ENCODE data around the gene LMBR1L.

Gene LMBR1L

DNA sequence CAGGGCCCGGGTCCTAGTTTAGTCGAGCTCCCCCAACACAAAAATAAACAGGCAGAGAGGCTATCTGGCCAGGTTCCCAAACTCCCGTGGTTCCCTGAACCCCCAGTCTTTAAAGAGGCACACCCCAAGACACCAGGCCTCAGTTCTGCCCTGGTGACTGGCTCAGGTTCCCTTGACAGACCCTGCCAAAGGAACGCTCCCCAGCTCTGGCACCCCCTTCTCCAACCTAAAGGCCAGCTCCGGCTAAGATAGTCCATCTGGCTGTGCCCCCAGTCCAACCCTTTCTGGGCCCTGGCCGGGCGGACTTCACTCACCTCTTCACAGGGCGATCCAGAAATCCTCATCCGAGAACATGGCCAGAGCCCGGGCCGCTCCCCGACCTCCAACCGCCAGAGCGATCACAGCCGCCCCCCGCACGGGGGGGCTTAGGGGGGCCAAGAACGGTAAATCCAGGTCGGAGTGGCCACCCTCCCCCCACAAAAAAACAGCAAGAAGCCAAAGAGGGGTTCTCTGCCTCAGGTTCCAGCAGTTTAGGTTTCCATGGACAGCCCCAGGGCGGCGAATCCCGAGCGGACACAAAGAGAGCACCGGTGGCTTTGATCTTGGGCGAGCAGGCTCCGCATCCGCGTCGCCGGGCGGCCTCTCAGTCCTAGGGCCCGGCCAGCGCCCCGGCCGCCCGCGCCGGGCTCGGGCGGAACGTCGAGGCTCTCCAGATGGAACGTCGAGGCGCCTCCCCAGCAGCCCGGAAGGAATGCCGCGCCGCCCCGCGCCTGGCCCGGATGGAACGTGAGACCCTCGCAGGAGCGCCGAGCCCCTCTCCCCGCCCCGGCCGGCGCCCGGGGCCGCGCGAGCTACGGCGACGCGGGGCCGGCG is 51.1 kb downstream of the LMBR1L start:
- no peaks in the 10 kb centered on the region for H3K9me3 ChIP-seq (ENCODE audit: severe bottlenecking)
- TF ChIP-seq, protein P1, sequence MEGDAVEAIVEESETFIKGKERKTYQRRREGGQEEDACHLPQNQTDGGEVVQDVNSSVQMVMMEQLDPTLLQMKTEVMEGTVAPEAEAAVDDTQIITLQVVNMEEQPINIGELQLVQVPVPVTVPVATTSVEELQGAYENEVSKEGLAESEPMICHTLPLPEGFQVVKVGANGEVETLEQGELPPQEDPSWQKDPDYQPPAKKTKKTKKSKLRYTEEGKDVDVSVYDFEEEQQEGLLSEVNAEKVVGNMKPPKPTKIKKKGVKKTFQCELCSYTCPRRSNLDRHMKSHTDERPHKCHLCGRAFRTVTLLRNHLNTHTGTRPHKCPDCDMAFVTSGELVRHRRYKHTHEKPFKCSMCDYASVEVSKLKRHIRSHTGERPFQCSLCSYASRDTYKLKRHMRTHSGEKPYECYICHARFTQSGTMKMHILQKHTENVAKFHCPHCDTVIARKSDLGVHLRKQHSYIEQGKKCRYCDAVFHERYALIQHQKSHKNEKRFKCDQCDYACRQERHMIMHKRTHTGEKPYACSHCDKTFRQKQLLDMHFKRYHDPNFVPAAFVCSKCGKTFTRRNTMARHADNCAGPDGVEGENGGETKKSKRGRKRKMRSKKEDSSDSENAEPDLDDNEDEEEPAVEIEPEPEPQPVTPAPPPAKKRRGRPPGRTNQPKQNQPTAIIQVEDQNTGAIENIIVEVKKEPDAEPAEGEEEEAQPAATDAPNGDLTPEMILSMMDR (IDR thresholded peaks at IDR 0.05; ENCODE audit: low read depth, low read length), result no peak
- peak overlapping the region; percentile 93 for H3K4me3 ChIP-seq (ENCODE audit: low read depth, low read length)
- DNase-seq, result peak; percentile 21
- no peaks in the 10 kb centered on the region for H3K27me3 ChIP-seq (ENCODE audit: insufficient read depth, low read depth, severe bottlenecking)
- H3K27ac ChIP-seq, result peak overlapping the region; percentile 100
- H3K36me3 ChIP-seq, result peaks cover 38% of the 10 kb centered on the region

DNA sequence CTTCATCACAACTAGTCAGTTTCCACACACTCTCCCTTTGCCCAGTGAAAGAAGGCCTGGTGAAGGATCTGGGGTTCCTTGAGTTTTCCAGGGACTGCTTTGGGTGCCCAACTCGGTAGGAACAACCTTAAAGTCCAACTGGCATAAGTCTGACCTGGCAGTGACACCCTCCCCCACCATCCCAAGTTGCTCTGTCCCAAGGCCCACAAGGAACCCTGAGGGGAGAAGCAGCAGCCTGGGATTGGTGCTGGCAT is 51.7 kb downstream of the LMBR1L start:
- H3K4me3 ChIP-seq (ENCODE audit: low read depth, low read length), result peak overlapping the region; percentile 93
- TF ChIP-seq, protein P1 (IDR thresholded peaks at IDR 0.05; ENCODE audit: low read depth, low read length), result no peak
- no peak for DNase-seq
- no peaks in the 10 kb centered on the region for H3K9me3 ChIP-seq (ENCODE audit: severe bottlenecking)
- H3K36me3 ChIP-seq, result peaks cover 43% of the 10 kb centered on the region
- H3K27me3 ChIP-seq (ENCODE audit: insufficient read depth, low read depth, severe bottlenecking), result no peaks in the 10 kb centered on the region
- H3K27ac ChIP-seq, result peak overlapping the region; percentile 100

DNA sequence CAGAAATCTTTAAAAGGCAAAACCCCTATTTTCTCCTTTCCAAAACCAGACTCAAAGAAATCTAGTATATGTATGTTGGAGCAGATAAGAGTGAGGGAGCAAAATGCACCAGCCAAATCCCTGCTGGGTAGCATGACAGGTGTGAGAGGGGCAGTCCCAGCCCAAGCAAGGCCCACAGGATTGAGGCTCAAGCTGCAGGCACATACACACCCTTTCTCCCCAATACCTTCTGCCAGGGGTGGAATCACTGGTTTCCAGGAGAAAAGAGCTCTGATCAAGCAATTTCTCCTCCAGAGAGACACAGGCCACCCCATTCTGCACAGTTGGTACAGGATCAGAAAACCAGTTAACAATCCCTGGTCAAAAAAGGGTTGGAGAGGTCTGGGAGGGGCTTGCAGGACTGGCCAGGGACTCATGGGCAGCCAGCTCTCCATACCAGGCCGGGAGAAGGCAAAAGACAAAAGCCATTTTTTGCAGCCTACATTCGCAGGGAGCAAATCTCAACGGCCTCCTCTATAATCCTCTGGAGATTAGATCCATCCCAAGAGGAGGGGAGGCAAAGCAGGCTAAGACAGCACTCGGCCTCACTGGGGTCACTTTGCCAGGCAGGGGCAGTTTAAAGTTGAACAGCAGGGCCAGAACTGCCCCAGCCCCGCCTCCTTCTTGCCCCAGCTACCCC is 52.1 kb downstream of the LMBR1L start:
- peak; percentile 69 for DNase-seq
- Histone ChIP-seq H3K4me3 (ENCODE audit: low read depth, low read length) (peak overlapping the region; percentile 93), H3K27me3 (ENCODE audit: insufficient read depth, low read depth, severe bottlenecking) (no peaks in the 10 kb centered on the region), H3K36me3 (peaks cover 48% of the 10 kb centered on the region), H3K9me3 (ENCODE audit: severe bottlenecking) (no peaks in the 10 kb centered on the region), H3K27ac (peak overlapping the region; percentile 100)
- TF ChIP-seq, protein P1 (IDR thresholded peaks at IDR 0.05; ENCODE audit: low read depth, low read length), result no peak

DNA sequence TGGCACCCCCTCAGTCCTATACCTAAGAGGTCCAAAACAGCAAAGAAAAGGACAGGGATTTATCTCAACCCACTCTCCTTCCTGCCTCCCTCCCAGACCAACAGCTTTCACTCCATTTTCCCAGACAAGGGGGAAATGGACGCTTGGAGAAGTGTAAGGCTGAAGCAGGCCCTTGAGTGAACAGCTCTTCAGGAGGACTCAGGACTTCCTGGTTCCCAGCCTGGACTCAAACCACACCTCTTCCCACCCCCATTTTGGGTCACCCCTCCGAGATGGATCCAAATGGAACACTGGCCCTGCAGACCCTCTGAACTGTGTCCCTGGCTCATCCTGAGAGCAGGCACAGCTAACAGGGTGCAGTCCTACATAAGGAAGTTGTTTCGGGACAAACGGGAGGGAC is 52.8 kb downstream of the LMBR1L start:
- Histone ChIP-seq H3K9me3 (ENCODE audit: severe bottlenecking) (no peaks in the 10 kb centered on the region), H3K27ac (peak overlapping the region; percentile 100), H3K27me3 (ENCODE audit: insufficient read depth, low read depth, severe bottlenecking) (no peaks in the 10 kb centered on the region), H3K4me3 (ENCODE audit: low read depth, low read length) (peak overlapping the region; percentile 93), H3K36me3 (peaks cover 54% of the 10 kb centered on the region)
- TF ChIP-seq, protein P1 (IDR thresholded peaks at IDR 0.05; ENCODE audit: low read depth, low read length), result no peak
- DNase-seq, result no peak

DNA sequence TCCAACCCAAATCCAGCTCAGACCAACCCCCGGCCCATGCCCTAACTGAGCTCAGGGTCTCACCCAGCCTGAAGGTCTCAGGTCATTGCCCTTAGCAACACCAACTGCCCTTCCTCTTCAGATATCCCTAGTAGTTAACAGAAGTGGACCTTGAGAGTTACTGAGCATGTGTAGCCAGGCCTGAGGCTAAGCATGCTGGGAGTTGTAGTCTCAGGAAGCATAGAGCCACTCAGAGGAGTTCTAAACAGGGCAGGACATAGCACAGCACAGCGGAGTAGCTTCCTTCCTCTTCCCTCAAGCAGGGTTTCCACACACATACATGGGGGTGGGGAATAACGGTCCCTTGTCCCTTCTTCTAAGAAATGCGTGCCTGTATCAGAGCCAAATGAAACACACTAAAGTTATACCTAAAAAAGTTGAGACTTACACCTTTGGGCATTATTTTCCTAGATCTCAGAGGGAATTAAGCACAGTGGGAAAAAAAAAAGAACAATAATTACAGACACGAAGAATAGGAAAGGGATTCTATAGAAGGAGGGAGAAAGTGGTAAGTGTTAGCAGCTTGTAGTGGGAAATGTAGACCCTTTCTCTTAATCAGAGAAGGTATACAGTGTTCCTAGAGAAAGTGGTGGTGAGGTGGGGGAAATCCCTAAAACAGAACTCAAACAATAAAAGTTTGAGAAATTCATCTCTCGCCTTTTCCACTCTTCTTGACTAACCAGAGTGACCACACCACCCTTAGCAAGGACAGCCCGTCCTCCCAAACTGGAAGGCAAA is 54.5 kb downstream of the LMBR1L start:
- Histone ChIP-seq H3K27ac (no peak overlapping the region), H3K9me3 (ENCODE audit: severe bottlenecking) (no peaks in the 10 kb centered on the region), H3K4me3 (ENCODE audit: low read depth, low read length) (no peak overlapping the region), H3K36me3 (peaks cover 71% of the 10 kb centered on the region), H3K27me3 (ENCODE audit: insufficient read depth, low read depth, severe bottlenecking) (no peaks in the 10 kb centered on the region)
- TF ChIP-seq, protein P1 (IDR thresholded peaks at IDR 0.05; ENCODE audit: low read depth, low read length), result no peak
- peak; percentile 36 for DNase-seq

Measured in WERI-Rb-1 (cell line).